IgD-negative memory B cell (primary cell): Measurements from ENCODE around the gene ACSL3. TPM values are rescaled to one million over a fixed set of nuclear protein-coding genes. Genes with fewer than 3 reads are reported as not detected.
"Not testable (repeated sequence)": the region's sequence is repeated elsewhere in the genome, so short reads cannot be mapped to it uniquely, and the experiment has no call there.

ENCODE experiments used
- H3K27ac Mint-ChIP-seq, 3 donors: one replicate each; pipeline ENCODE4 v1.8.0; 2020 to 2022; ENCODE audit warnings: mild to moderate bottlenecking in 3 of 3, mixed read lengths in 3 of 3, moderate library complexity in 1 of 3
- H3K27me3 Mint-ChIP-seq: one replicate; pipeline ENCODE4 v1.8.0; 2021; ENCODE audit warnings: mixed read lengths
- H3K36me3 Mint-ChIP-seq: one replicate; pipeline ENCODE4 v1.8.0; 2020; ENCODE audit warnings: mild to moderate bottlenecking, mixed read lengths
- H3K4me1 Mint-ChIP-seq, 3 donors: one replicate each; pipeline ENCODE4 v1.8.0; 2020 to 2022; ENCODE audit warnings: mixed read lengths in 3 of 3, mild to moderate bottlenecking in 1 of 3
- H3K4me3 Mint-ChIP-seq, 4 donors: one replicate each; pipeline ENCODE4 v1.8.0; 2020 to 2022; ENCODE audit warnings: mild to moderate bottlenecking in 4 of 4, mixed read lengths in 4 of 4, moderate library complexity in 3 of 4
- H3K9me3 Mint-ChIP-seq, 3 donors: one replicate each; pipeline ENCODE4 v1.8.0; 2020 to 2021; ENCODE audit warnings: mixed read lengths in 3 of 3, mild to moderate bottlenecking in 1 of 3
- polyA plus RNA-seq: library from polyadenylated mRNA; unstranded; fragments of 300-500 nt; fragmentation: Illumina TruSeq; gene quantifications from one replicate; pipeline ENCODE4 v1.2.3, GENCODE V29; 2021

Gene ACSL3
- polyA plus RNA-seq, 1 donor from 2014 or later, result 19.6 TPM

DNA sequence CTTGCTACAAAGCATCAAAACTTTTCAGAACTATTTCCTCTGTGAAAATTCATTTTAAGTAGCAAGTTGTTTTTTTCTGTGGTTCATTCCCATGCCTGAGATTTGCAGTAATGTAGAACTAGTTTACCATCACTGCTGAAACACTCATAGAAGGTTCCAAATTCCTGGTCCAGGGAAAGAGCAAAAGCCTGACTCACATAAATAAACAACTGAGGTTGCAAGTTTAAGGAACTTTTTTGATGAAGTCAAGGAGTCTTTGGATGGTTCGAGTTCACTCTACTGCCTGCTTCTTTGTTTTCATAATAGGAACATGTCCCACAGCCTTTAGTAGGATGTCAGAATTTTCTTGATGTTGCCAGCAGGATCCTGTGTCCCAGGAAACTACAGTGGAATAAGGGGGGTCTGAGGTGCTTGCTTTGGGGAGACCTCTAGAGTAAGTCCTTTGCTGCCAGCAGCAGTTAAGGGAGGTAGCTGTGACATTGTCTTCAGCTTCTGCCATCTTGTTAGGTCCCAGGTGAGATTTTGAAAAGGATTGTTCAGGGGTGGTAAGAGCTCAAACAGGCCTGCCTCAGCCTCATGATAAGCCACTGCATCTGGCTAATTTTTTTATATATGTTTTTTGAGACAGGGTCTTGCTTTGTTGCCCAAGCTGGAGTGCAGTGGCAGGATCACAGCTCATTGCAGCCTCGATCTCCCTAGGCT lies 43.9 kb downstream of the ACSL3 start:
- Mint-ChIP-seq H3K27me3 (no peaks in the 10 kb centered on the region), H3K4me1 (peaks cover 6 to 18% (median 9%) of the 10 kb centered on the region in 3 donors), H3K36me3 (peaks cover 11% of the 10 kb centered on the region), H3K27ac (no peak overlapping the region), H3K4me3 (no peak overlapping the region), H3K9me3 (no peaks in the 10 kb centered on the region)

DNA sequence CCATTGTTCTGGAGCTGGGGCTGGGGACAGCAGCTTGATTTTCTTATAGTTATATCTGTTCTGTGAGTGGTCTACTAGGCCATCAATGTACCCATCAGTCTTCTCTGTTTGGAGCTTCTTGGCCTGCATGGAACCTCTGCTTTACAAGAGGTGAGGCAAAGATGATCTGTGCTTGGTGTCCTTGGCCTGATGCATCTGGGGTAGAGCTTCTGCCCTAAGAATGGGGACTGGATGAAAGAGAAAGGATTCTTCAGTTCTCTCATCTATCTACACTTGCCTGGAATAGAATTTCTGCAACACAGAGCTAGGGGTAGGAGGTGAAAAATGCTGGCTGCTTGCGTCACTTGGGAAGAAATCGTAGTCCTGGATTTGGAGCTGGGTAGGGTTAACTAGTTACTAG lies 46.2 kb downstream of the ACSL3 start:
- peaks cover 6% of the 10 kb centered on the region for H3K36me3 Mint-ChIP-seq
- no peaks in the 10 kb centered on the region for H3K27me3 Mint-ChIP-seq
- peaks cover 8 to 24% (median 24%) of the 10 kb centered on the region in 3 donors for H3K4me1 Mint-ChIP-seq
- H3K27ac Mint-ChIP-seq, result peak overlapping the region in 2 of 3 donors; percentile 4 to 31
- no peak overlapping the region for H3K4me3 Mint-ChIP-seq
- H3K9me3 Mint-ChIP-seq, result no peaks in the 10 kb centered on the region

DNA sequence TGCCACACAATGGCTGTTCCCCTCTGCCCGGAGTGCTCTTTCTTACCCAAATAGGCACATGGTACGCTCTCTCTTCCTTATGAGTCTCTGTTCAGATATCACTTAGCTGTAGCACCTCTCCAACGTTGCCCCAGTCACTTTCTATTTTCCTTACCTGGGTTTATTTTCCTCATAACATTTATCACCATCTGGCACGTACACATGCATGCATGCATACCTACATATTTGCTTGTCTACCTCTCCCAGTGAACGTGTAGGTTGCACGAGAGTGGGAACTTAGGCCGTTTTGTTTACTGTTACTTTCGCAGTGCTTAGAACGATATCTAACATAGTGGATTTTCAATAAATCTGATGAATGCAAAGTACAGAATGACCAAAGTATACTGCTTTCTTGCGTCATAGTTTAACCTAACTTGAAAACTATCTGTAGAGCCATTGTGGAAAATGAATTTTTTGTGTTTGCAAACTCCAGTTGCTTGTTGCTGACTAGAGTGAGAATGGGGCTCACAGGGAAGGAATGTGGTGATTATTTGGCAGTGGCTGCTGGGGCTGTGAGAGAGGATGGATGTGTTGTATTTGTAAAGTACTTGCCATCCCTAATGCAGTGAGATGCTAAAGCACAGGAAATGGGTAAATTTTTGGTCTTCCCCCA lies 47.1 kb downstream of the ACSL3 start:
- Mint-ChIP-seq H3K4me1 (peaks cover 15 to 30% (median 28%) of the 10 kb centered on the region in 3 donors), H3K27me3 (no peaks in the 10 kb centered on the region), H3K4me3 (no peak overlapping the region), H3K27ac (peak overlapping the region in 1 of 3 donors; percentile 7), H3K36me3 (peaks cover 6% of the 10 kb centered on the region), H3K9me3 (no peaks in the 10 kb centered on the region)

DNA sequence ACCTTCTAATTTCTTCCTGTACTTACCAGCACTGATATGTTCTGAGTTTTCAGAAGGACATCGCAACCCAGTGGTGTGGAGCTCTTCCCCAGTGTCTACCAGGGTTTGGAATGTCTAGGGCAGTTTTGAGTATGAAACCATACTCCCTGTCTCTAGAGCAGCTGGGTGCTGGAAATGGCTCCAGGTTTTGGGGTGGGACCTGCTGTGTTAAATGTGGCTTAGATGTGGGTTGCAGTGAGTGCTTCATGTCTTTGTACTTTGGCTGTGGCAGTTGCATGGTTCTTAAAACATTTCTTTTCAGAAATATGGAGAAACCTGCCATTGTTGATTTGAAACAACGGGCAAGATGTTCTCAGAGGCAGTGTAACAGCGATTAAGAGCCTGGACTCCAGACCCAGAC lies 48.5 kb downstream of the ACSL3 start:
- Mint-ChIP-seq H3K4me1 (peaks cover 28 to 41% (median 40%) of the 10 kb centered on the region in 3 donors), H3K9me3 (no peaks in the 10 kb centered on the region), H3K36me3 (peaks cover 6% of the 10 kb centered on the region), H3K27me3 (no peaks in the 10 kb centered on the region), H3K27ac (no peak overlapping the region), H3K4me3 (no peak overlapping the region)

DNA sequence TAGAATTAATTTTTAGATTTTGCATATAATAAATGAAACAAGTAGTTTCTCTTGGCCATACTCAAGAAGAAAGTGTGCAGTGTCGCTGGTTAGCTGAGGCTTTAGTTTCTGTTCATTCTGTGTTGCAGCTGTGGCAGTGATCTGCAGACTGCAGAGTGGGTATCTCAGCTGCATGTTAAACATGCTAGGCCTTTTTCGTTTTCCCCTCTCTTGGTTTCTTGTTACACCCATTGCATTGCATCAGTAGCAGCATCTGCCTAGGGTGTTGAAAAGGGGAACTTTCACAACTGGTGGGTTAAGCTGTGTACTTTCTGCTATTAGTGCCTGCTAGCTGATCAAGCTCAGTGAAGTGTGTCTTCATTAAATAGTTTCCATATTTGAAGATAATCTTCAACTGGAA lies 51.3 kb downstream of the ACSL3 start:
- peaks cover 5% of the 10 kb centered on the region for H3K36me3 Mint-ChIP-seq
- H3K4me1 Mint-ChIP-seq, result peaks cover 31 to 39% (median 38%) of the 10 kb centered on the region in 3 donors
- no peaks in the 10 kb centered on the region for H3K9me3 Mint-ChIP-seq
- no peaks in the 10 kb centered on the region for H3K27me3 Mint-ChIP-seq
- peak overlapping the region in 3 of 4 donors; percentile 53 to 92 (median 89) for H3K4me3 Mint-ChIP-seq
- H3K27ac Mint-ChIP-seq, result peak overlapping the region; percentile 2 to 88 (median 86)

DNA sequence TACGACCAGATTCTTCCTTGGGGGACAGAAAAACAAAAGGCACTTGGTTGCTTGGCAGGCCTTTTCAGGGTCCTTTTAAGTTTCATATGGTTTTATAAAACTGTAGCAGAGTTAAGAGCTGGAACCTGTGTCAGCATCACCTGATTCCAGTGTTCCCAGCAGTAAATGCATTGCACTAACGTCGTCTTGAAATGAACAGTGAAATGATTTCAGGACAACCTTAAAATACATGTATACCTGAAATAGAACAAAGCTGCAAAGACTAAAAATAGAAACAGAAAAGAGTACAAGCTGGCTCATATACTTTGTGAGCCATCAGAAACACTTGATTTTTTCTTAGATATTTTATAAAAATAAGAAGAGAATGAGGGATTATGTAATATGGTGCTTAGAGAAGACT lies 51.9 kb downstream of the ACSL3 start:
- Mint-ChIP-seq H3K27ac (peak overlapping the region in 2 of 3 donors; percentile 86 to 88), H3K4me3 (peak overlapping the region in 1 of 4 donors; percentile 23), H3K36me3 (peaks cover 3% of the 10 kb centered on the region), H3K4me1 (peaks cover 31 to 39% (median 37%) of the 10 kb centered on the region in 3 donors), H3K27me3 (no peaks in the 10 kb centered on the region), H3K9me3 (no peaks in the 10 kb centered on the region)

DNA sequence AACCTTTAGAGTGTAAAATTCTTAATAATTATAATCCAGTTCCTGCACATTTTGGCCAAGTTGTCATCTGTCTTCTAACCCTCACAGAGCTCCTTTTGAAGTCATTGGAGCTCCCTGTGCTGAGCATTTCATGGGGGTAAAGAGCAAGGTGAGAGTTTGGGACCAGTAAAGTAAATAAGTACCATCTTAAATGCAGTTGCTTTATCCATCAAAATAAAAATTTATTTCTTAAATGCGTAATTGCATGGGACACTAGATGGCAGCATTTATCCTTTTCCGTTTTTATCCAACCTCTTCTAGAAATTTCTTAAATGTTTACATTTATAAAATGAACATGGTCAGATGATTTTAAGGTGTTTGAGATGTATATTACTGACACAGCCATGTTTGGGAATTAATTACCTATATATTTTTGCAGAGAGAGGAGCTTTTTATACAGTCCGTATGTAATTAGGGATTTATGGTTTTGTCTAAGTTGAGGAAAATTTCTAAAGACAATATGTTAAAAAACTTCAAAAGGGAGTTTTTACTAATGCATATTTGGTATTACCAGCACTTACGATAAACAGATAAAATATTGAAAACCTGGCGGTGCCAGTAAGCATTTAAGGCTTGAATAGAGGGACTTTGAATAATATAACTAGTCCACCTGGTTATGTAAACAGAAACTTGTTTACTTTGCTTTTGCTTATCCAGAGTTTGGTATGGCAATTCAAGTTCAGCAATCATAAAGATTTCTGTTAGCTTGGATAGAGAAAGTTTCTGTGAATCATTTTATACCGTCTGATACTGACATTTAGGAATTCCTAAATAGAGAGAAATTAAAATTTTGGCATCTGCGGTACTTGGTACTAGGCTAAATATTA lies 54.5 kb downstream of the ACSL3 start:
- H3K4me3 Mint-ChIP-seq, result no peak overlapping the region
- peaks cover 2% of the 10 kb centered on the region for H3K36me3 Mint-ChIP-seq
- H3K27ac Mint-ChIP-seq, result no peak overlapping the region
- peaks cover 31 to 37% (median 35%) of the 10 kb centered on the region in 3 donors for H3K4me1 Mint-ChIP-seq
- H3K27me3 Mint-ChIP-seq, result no peaks in the 10 kb centered on the region
- H3K9me3 Mint-ChIP-seq, result no peaks in the 10 kb centered on the region

DNA sequence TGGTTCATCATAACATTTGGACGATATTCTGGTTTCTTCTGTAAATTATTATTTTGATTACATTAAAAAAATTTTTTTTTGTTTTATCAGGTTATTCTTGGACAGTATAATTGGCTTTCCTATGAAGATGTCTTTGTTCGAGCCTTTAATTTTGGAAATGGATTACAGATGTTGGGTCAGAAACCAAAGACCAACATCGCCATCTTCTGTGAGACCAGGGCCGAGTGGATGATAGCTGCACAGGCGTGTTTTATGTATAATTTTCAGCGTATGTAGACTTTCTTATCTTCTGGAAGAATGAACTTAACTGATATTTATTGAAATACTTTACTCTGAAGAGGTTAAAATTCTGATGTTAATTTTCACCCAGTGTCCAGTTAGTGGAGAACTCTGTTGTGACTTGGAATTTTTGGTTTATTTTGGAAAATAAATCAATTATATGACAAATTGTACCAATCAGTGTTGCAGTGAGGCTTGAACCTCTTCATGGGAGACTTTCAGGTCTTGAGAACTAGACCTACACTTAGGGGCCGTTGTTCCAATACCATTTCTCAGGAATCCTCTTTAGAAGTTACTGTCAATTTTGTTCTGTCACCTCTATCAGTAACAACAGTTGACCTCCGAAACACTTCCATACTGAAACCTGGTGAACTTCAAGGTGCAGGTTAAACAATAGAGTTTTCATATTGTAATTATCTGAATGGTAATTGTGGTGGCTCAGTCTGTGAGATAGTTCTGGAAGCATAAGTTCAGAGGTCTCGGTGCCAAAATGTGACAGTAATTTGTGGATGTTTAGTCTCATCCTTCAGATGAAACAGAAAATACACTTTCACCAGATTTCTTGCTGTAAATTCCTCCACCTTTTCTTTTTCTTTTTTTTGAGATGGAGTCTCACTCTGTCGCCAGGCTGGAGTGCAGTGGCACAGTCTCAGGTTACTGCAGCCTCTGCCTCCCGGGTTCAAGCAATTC lies 55.7 kb downstream of the ACSL3 start:
- no peak overlapping the region for H3K27ac Mint-ChIP-seq
- H3K27me3 Mint-ChIP-seq, result no peaks in the 10 kb centered on the region
- peaks cover 26 to 29% (median 28%) of the 10 kb centered on the region in 3 donors for H3K4me1 Mint-ChIP-seq
- peaks cover 4% of the 10 kb centered on the region for H3K36me3 Mint-ChIP-seq
- H3K4me3 Mint-ChIP-seq, result no peak overlapping the region
- H3K9me3 Mint-ChIP-seq, result no peaks in the 10 kb centered on the region

DNA sequence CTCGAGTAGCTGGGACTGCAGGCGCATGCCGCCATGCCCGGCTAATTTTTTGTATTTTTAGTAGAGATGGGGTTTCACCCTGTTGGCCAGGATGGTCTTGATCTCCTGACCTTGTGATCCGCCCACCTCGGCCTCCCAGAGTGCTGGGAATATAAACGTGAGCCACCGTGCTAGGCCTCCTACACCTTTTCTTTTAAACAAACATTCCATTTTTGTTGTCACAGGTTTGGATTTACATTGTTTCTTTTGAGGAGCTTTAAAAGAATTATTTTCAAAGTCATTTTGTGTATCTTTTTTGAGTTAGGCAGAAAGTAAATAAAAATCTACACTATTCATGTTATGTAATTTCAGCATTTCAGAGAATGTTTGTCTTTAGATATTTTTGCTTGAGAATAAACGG lies 56.4 kb downstream of the ACSL3 start:
- not testable (repeated sequence) for H3K27ac Mint-ChIP-seq, H3K27me3 Mint-ChIP-seq, H3K4me3 Mint-ChIP-seq, H3K36me3 Mint-ChIP-seq, H3K9me3 Mint-ChIP-seq
- peaks cover 19 to 22% (median 21%) of the 10 kb centered on the region in 3 donors for H3K4me1 Mint-ChIP-seq

DNA sequence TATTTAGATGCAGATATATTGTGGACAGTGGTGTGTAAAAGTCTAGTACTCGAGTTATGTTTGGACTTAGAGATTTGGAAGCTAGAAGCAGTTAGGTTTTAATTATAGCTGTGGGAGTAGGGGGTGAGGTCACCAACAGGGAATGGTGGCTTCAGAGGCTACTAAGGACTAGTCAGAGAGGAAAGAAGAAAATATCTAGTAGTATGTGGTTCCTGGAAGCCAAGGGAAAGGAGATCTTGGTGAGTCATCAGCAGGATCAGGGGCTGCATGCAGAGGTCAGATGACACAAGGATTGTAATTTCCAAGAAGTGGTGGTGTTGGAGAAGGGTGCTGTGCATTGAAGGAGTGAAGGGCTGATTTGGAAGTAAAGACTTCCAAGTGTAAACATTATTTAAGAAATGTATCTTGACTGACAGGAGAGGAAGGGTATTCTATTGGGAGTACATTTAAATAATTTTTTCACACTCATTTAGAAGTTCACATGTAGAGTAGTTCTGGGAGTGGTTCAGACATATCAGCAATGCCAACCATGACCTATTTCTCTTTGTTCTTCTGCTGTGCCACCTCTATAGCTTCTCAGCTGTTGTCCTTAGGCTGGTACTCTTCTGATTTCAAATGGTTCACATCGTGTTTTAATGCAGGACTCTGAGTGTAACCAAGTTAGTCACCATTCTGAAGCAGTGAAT lies 59.1 kb downstream of the ACSL3 start:
- no peaks in the 10 kb centered on the region for H3K27me3 Mint-ChIP-seq
- H3K27ac Mint-ChIP-seq, result peak overlapping the region in 1 of 3 donors; percentile 44
- H3K4me1 Mint-ChIP-seq, result no peaks in the 10 kb centered on the region
- peaks cover 7% of the 10 kb centered on the region for H3K36me3 Mint-ChIP-seq
- H3K9me3 Mint-ChIP-seq, result no peaks in the 10 kb centered on the region
- no peak overlapping the region for H3K4me3 Mint-ChIP-seq

DNA sequence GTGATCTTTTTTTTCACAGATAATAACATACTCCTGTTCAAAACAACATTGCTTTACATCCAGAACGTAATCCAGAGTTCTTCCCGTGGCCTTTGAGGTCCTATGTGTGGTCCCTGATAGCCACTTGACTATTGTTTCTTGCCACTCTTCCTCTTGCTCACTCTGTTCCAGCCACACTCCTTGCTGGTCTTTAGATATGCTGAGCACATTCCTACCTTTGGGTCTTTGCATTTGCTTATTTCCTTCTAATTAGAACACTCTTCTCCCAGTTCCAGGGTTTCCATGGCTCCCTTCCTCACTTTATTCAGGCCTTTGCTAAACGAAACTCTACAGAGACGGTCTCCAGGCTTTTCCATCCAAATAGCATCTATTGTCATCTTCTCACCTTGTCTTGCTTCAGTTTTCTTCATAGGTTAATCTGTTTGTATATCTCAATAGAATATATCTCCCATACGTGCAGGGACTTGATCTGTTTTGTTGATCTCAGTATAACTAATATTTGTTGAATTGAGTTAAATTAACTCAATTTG lies 59.9 kb downstream of the ACSL3 start:
- Mint-ChIP-seq H3K9me3 (no peaks in the 10 kb centered on the region), H3K27me3 (no peaks in the 10 kb centered on the region), H3K27ac (peak overlapping the region in 1 of 3 donors; percentile 22), H3K4me1 (no peaks in the 10 kb centered on the region), H3K36me3 (peaks cover 8% of the 10 kb centered on the region), H3K4me3 (no peak overlapping the region)

DNA sequence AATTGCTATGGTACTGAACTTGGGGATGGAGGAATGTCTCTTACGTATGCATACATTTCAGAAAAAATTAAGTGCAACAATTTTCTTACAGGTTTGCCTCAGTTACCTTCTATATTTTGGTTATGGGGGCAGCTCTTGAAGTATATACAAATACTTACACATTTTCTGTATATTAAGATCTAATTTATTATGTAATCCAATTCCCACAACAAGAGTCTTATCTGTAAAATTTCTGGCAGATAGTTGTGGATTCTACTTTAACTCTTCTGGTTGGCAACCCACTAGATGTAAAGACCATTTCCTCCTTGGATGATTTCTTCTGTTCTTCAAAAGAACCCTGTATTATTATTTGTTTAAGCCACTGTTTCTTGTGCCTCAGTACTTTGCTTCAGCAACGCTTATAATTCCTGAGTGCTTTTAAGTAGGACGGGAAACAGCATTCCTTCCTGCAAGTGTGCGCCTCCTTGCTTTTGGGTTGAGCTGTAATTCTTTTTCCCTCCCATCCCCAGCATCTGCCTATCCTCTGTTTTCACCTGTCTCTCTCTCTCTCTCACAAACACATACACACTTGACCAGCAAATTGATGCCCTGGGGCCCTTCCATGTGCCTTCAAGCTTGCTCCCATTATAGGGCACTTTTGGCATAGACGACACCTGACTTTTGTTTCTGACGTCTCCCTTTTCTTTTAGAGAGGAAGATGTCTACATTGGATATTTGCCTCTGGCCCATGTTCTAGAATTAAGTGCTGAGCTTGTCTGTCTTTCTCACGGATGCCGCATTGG lies 61.4 kb downstream of the ACSL3 start:
- H3K9me3 Mint-ChIP-seq, result no peaks in the 10 kb centered on the region
- H3K27ac Mint-ChIP-seq, result no peak overlapping the region
- no peaks in the 10 kb centered on the region for H3K27me3 Mint-ChIP-seq
- H3K4me1 Mint-ChIP-seq, result no peaks in the 10 kb centered on the region
- no peak overlapping the region for H3K4me3 Mint-ChIP-seq
- H3K36me3 Mint-ChIP-seq, result peaks cover 8% of the 10 kb centered on the region

DNA sequence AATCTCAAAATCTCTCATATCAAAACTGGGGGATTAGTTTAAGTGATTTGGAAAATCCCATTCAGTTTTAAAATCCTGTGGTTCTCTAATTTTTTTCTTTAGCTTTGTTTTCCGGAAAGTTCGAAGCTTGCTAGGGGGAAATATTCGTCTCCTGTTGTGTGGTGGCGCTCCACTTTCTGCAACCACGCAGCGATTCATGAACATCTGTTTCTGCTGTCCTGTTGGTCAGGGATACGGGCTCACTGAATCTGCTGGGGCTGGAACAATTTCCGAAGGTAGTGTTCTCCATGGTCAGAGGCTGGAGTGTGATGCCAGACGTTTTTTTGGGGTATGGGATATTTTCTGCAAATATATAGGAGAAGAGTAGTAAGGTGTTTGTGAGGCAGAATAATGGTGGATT lies 66.1 kb downstream of the ACSL3 start:
- H3K27ac Mint-ChIP-seq, result no peak overlapping the region

More for the DNA sequence above, 66.1 kb downstream of the ACSL3 start:
- no peaks in the 10 kb centered on the region for H3K9me3 Mint-ChIP-seq
- no peaks in the 10 kb centered on the region for H3K27me3 Mint-ChIP-seq
- H3K4me1 Mint-ChIP-seq, result peaks cover 0 to 2% (median 0%) of the 10 kb centered on the region in 3 donors
- H3K36me3 Mint-ChIP-seq, result peaks cover 13% of the 10 kb centered on the region
- H3K4me3 Mint-ChIP-seq, result no peak overlapping the region
